Stimulated activated memory B cell treated with anti-CD40 and anti-IgM and Interleukin-4, amounts not matched to agents 10 μg/mL and 1 μg/mL and 100 μg/mL, for 72 hours (primary cell): ENCODE measurements around the gene SCIN.
"Not testable (repeated sequence)": the region's sequence is repeated elsewhere in the genome, so short reads cannot be mapped to it uniquely, and the experiment has no call there.

Source experiments
- ATAC-seq: fragments of 150-1000 bp; cut with Tn5 transposase; 2 replicates; pipeline ENCODE4 v1.10.0; 2021
- H3K27ac Mint-ChIP-seq: one replicate; pipeline ENCODE4 v1.8.0; 2022; ENCODE audit warnings: mild to moderate bottlenecking, mixed read lengths
- H3K27me3 Mint-ChIP-seq: one replicate; pipeline ENCODE4 v1.8.0; 2022; ENCODE audit warnings: mixed read lengths
- H3K36me3 Mint-ChIP-seq: one replicate; pipeline ENCODE4 v1.8.0; 2022; ENCODE audit warnings: mixed read lengths
- H3K4me1 Mint-ChIP-seq: one replicate; pipeline ENCODE4 v1.8.0; 2022; ENCODE audit warnings: mixed read lengths
- H3K4me3 Mint-ChIP-seq: one replicate; pipeline ENCODE4 v1.8.0; 2022; ENCODE audit warnings: mild to moderate bottlenecking, moderate library complexity, mixed read lengths
- H3K9me3 Mint-ChIP-seq: one replicate; pipeline ENCODE4 v1.8.0; 2022; ENCODE audit warnings: mixed read lengths

Gene SCIN

GRCh38 chr7:12643644-12644043 is 73.1 kb downstream of the SCIN start:
- Mint-ChIP-seq H3K27me3 (no peaks in the 10 kb centered on the region), H3K4me1 (no peaks in the 10 kb centered on the region), H3K36me3 (no peaks in the 10 kb centered on the region), H3K27ac (no peak overlapping the region), H3K9me3 (no peaks in the 10 kb centered on the region), H3K4me3 (no peak overlapping the region)
- ATAC-seq, result peak; percentile 83

GRCh38 chr7:12645212-12645611 is 74.7 kb downstream of the SCIN start:
- H3K27ac Mint-ChIP-seq, H3K4me3 Mint-ChIP-seq, H3K9me3 Mint-ChIP-seq, H3K4me1 Mint-ChIP-seq, H3K27me3 Mint-ChIP-seq, H3K36me3 Mint-ChIP-seq, ATAC-seq: not testable (repeated sequence)

- H3K9me3 Mint-ChIP-seq, result no peaks in the 10 kb centered on the region
- no peaks in the 10 kb centered on the region for H3K4me1 Mint-ChIP-seq
- ATAC-seq, result no peak
- H3K4me3 Mint-ChIP-seq, result no peak overlapping the region
- no peak overlapping the region for H3K27ac Mint-ChIP-seq
- H3K27me3 Mint-ChIP-seq, result no peaks in the 10 kb centered on the region
- no peaks in the 10 kb centered on the region for H3K36me3 Mint-ChIP-seq
Observed at GRCh38 chr7:12646139-12646538, 75.6 kb downstream of the SCIN start.

- H3K4me1 Mint-ChIP-seq, result no peaks in the 10 kb centered on the region
- H3K36me3 Mint-ChIP-seq, result no peaks in the 10 kb centered on the region
- H3K27ac Mint-ChIP-seq, result no peak overlapping the region
- ATAC-seq, result no peak
- no peak overlapping the region for H3K4me3 Mint-ChIP-seq
- H3K9me3 Mint-ChIP-seq, result no peaks in the 10 kb centered on the region
- no peaks in the 10 kb centered on the region for H3K27me3 Mint-ChIP-seq
Observed at GRCh38 chr7:12647364-12648219, 77.1 kb downstream of the SCIN start.

GRCh38 chr7:12648704-12649261 is 78.3 kb downstream of the SCIN start:
- no peak for ATAC-seq
- Mint-ChIP-seq H3K36me3 (no peaks in the 10 kb centered on the region), H3K27ac (no peak overlapping the region), H3K4me1 (no peaks in the 10 kb centered on the region), H3K27me3 (no peaks in the 10 kb centered on the region), H3K4me3 (no peak overlapping the region), H3K9me3 (no peaks in the 10 kb centered on the region)

- H3K4me1 Mint-ChIP-seq, result no peaks in the 10 kb centered on the region
- H3K9me3 Mint-ChIP-seq, result no peaks in the 10 kb centered on the region
- no peak overlapping the region for H3K4me3 Mint-ChIP-seq
Observed at GRCh38 chr7:12649348-12649747, 78.8 kb downstream of the SCIN start.

GRCh38 chr7:12650080-12650479 is 79.6 kb downstream of the SCIN start:
- Mint-ChIP-seq H3K9me3 (no peaks in the 10 kb centered on the region), H3K4me1 (no peaks in the 10 kb centered on the region), H3K27me3 (no peaks in the 10 kb centered on the region), H3K36me3 (no peaks in the 10 kb centered on the region), H3K4me3 (no peak overlapping the region), H3K27ac (no peak overlapping the region)
- no peak for ATAC-seq

More at GRCh38 chr7:12649348-12649747, 78.8 kb downstream of the SCIN start:
- Mint-ChIP-seq H3K36me3 (no peaks in the 10 kb centered on the region), H3K27me3 (no peaks in the 10 kb centered on the region), H3K27ac (no peak overlapping the region)
- no peak for ATAC-seq

- Mint-ChIP-seq H3K4me1 (no peaks in the 10 kb centered on the region), H3K27me3 (no peaks in the 10 kb centered on the region), H3K36me3 (no peaks in the 10 kb centered on the region), H3K4me3 (no peak overlapping the region), H3K27ac (no peak overlapping the region), H3K9me3 (no peaks in the 10 kb centered on the region)
- ATAC-seq, result no peak
Observed at GRCh38 chr7:12653110-12653509, 82.6 kb downstream of the SCIN start.

GRCh38 chr7:12653518-12653917 is 83.0 kb downstream of the SCIN start:
- H3K27ac Mint-ChIP-seq, result no peak overlapping the region
- ATAC-seq, result no peak
- no peaks in the 10 kb centered on the region for H3K4me1 Mint-ChIP-seq
- H3K4me3 Mint-ChIP-seq, result no peak overlapping the region
- H3K9me3 Mint-ChIP-seq, result no peaks in the 10 kb centered on the region
- H3K27me3 Mint-ChIP-seq, result no peaks in the 10 kb centered on the region
- no peaks in the 10 kb centered on the region for H3K36me3 Mint-ChIP-seq

- H3K4me3 Mint-ChIP-seq, result no peak overlapping the region
- H3K36me3 Mint-ChIP-seq, result no peaks in the 10 kb centered on the region
- no peaks in the 10 kb centered on the region for H3K9me3 Mint-ChIP-seq
- no peak for ATAC-seq
- no peaks in the 10 kb centered on the region for H3K4me1 Mint-ChIP-seq
- H3K27me3 Mint-ChIP-seq, result no peaks in the 10 kb centered on the region
- no peak overlapping the region for H3K27ac Mint-ChIP-seq
Observed at GRCh38 chr7:12655161-12655560, 84.6 kb downstream of the SCIN start.

- H3K9me3 Mint-ChIP-seq, H3K4me3 Mint-ChIP-seq, ATAC-seq, H3K27ac Mint-ChIP-seq, H3K4me1 Mint-ChIP-seq, H3K27me3 Mint-ChIP-seq, H3K36me3 Mint-ChIP-seq: not testable (repeated sequence)
Observed at GRCh38 chr7:12660423-12660822, 89.9 kb downstream of the SCIN start.

GRCh38 chr7:12660986-12661385 is 90.5 kb downstream of the SCIN start:
- H3K4me3 Mint-ChIP-seq, H3K27me3 Mint-ChIP-seq, ATAC-seq, H3K27ac Mint-ChIP-seq, H3K36me3 Mint-ChIP-seq, H3K9me3 Mint-ChIP-seq, H3K4me1 Mint-ChIP-seq: not testable (repeated sequence)

GRCh38 chr7:12661581-12661980 is 91.1 kb downstream of the SCIN start:
- H3K4me3 Mint-ChIP-seq, result no peak overlapping the region
- H3K27ac Mint-ChIP-seq, result no peak overlapping the region
- no peak for ATAC-seq
- H3K9me3 Mint-ChIP-seq, result no peaks in the 10 kb centered on the region
- no peaks in the 10 kb centered on the region for H3K27me3 Mint-ChIP-seq
- H3K4me1 Mint-ChIP-seq, result no peaks in the 10 kb centered on the region
- no peaks in the 10 kb centered on the region for H3K36me3 Mint-ChIP-seq

- Mint-ChIP-seq H3K4me1 (peaks cover 35% of the 10 kb centered on the region), H3K9me3 (peaks cover 6% of the 10 kb centered on the region), H3K27me3 (no peaks in the 10 kb centered on the region), H3K36me3 (no peaks in the 10 kb centered on the region), H3K27ac (peak overlapping the region; percentile 79), H3K4me3 (no peak overlapping the region)
- ATAC-seq, result no peak
Observed at GRCh38 chr7:12670000-12670729, 99.6 kb downstream of the SCIN start.

- Mint-ChIP-seq H3K27ac (peak overlapping the region; percentile 79), H3K4me3 (peak overlapping the region; percentile 5)
Observed at GRCh38 chr7:12670743-12671520, 100.4 kb downstream of the SCIN start.

More at GRCh38 chr7:12670743-12671520, 100.4 kb downstream of the SCIN start:
- no peaks in the 10 kb centered on the region for H3K27me3 Mint-ChIP-seq
- H3K9me3 Mint-ChIP-seq, result peaks cover 8% of the 10 kb centered on the region
- ATAC-seq, result no peak
- H3K36me3 Mint-ChIP-seq, result no peaks in the 10 kb centered on the region
- peaks cover 35% of the 10 kb centered on the region for H3K4me1 Mint-ChIP-seq
